H1 (cell line): ENCODE measurements around the gene DIP2B. TPM values are rescaled to one million over a fixed set of nuclear protein-coding genes. Genes with fewer than 3 reads are reported as not detected.

Experiments
- CTCF ChIA-PET: fragments of 300-600 bp; sonication (Branson Sonifier 250); formaldehyde crosslinking; loops from one replicate; lab custom pipeline; 2021; ENCODE audit not compliant: partially characterized antibody; lab: Charles Lee
- POLR2A ChIA-PET: fragments of 300-600 bp; sonication (Branson Sonifier 250); formaldehyde crosslinking; loops from one replicate; lab custom pipeline; 2021; ENCODE audit warnings: inconsistent platforms; ENCODE audit not compliant: partially characterized antibody; lab: Charles Lee
- DNase-seq, 2 experiments: peaks; one replicate each; pipeline versions ENCODE4 v3.0.0 to v3.0.0-alpha.2; 2010 to 2022; ENCODE audit warnings: low spot score in 2 of 2, low read depth in 1 of 2, mixed read lengths in 1 of 2
- FAIRE-seq: peaks from 2 replicates; lab custom pipeline; 2011; peaks lifted over from hg19 to GRCh38; lab: Jason Lieb, UNC
- H2AFZ ChIP-seq: 2 replicates; pipeline ENCODE4 v1.8.1; 2012; ENCODE audit warnings: low read length, inconsistent platforms
- H2AK5ac ChIP-seq: 2 replicates; pipeline ENCODE4 v1.6.1; 2013; ENCODE audit warnings: low read depth, low read length
- H2BK120ac ChIP-seq: replicated peaks from 2 replicates; pipeline ENCODE3; 2013; ENCODE audit warnings: low read depth, low read length, inconsistent platforms
- H2BK12ac ChIP-seq: 2 replicates; pipeline ENCODE4 v1.6.1; 2013; ENCODE audit warnings: low read depth, low read length
- H2BK15ac ChIP-seq: 2 replicates; pipeline ENCODE4 v1.6.1; 2013; ENCODE audit warnings: low read length
- H2BK20ac ChIP-seq: 2 replicates; pipeline ENCODE4 v1.6.1; 2013; ENCODE audit warnings: low read length
- H2BK5ac ChIP-seq: 2 replicates; pipeline ENCODE4 v1.6.1; 2013; ENCODE audit warnings: low read depth, low read length
- H3K14ac ChIP-seq: 2 replicates; pipeline ENCODE4 v1.6.1; 2013; ENCODE audit warnings: inconsistent platforms; ENCODE audit not compliant: insufficient read length
- H3K18ac ChIP-seq: 2 replicates; pipeline ENCODE4 v1.6.1; 2013; ENCODE audit warnings: low read length; ENCODE audit errors: extremely low read depth
- H3K23ac ChIP-seq: 2 replicates; pipeline ENCODE4 v1.6.1; 2013; ENCODE audit warnings: inconsistent platforms; ENCODE audit not compliant: insufficient read length
- H3K23me2 ChIP-seq: 2 replicates; pipeline ENCODE4 v1.6.1; 2013; ENCODE audit warnings: low read depth, low read length
- H3K27ac ChIP-seq: 2 replicates; pipeline ENCODE4 v1.6.1; 2011; ENCODE audit warnings: low read depth, low read length, inconsistent platforms
- H3K27me3 ChIP-seq, 4 experiments: replicated peaks in 1 of 4; 1 replicate in 1 of 4; 2 replicates in 3 of 4; pipeline versions ENCODE4 v1.6.1 to v1.8.1; 2011 to 2013; ENCODE audit warnings: low read length in 3 of 4, mild to moderate bottlenecking in 3 of 4, inconsistent platforms in 2 of 4, mixed read lengths in 2 of 4, moderate library complexity in 1 of 4; ENCODE audit not compliant: control insufficient read depth in 3 of 4, insufficient read depth in 3 of 4; ENCODE audit errors: extremely low read depth in 1 of 4
- H3K36me3 ChIP-seq, 4 experiments: 2 replicates each; pipeline versions ENCODE4 v1.6.1 to v1.8.1; 2011 to 2013; ENCODE audit warnings: mild to moderate bottlenecking in 4 of 4, low read length in 3 of 4, moderate library complexity in 2 of 4, control low read depth in 1 of 4, inconsistent platforms in 1 of 4; ENCODE audit not compliant: insufficient read depth in 4 of 4, control insufficient read depth in 2 of 4
- H3K4ac ChIP-seq: replicated peaks from 2 replicates; pipeline ENCODE3; 2013; ENCODE audit warnings: low read length, low read depth, mixed read lengths, inconsistent platforms; ENCODE audit not compliant: insufficient read length
- H3K4me1 ChIP-seq, 4 experiments: replicated peaks in 1 of 4; 1 replicate in 1 of 4; 2 replicates in 3 of 4; pipeline versions ENCODE4 v1.6.1 to v1.8.1; 2011 to 2013; ENCODE audit warnings: low read length in 3 of 4, inconsistent platforms in 2 of 4, mixed read lengths in 1 of 4; ENCODE audit not compliant: insufficient read depth in 4 of 4, control insufficient read depth in 3 of 4
- H3K4me2 ChIP-seq, 2 experiments: 2 replicates each; pipeline versions ENCODE4 v1.6.1 to v1.8.1; 2011 to 2013; ENCODE audit warnings: low read depth in 2 of 2, low read length in 2 of 2, control low read depth in 1 of 2, inconsistent platforms in 1 of 2, mild to moderate bottlenecking in 1 of 2; ENCODE audit not compliant: insufficient read depth in 1 of 2
- H3K4me3 ChIP-seq, 4 experiments: fragments of 200-600, 300-600 bp in 1 of 4; sonication (generic), shearing (Covaris generic), sonication (Bioruptor Twin) in 1 of 4; 2 replicates each; pipeline versions ENCODE4 v1.5.1 to v1.8.1; 2011 to 2016; ENCODE audit warnings: low read length in 4 of 4, low read depth in 3 of 4, control low read depth in 2 of 4, inconsistent platforms in 2 of 4, mild to moderate bottlenecking in 2 of 4, mixed read lengths in 1 of 4, moderate library complexity in 1 of 4; ENCODE audit not compliant: insufficient read depth in 2 of 4; ENCODE audit errors: extremely low read depth in 1 of 4
- H3K56ac ChIP-seq: replicated peaks from 2 replicates; pipeline ENCODE3; 2013; ENCODE audit warnings: low read depth, mild to moderate bottlenecking, mixed read lengths, low read length, inconsistent platforms; ENCODE audit not compliant: insufficient read length
- H3K79me1 ChIP-seq: 2 replicates; pipeline ENCODE4 v1.6.1; 2013; ENCODE audit warnings: low read depth, low read length, control low read depth
- H3K79me2 ChIP-seq, 2 experiments: 2 replicates each; pipeline versions ENCODE4 v1.6.1 to v1.8.1; 2012 to 2013; ENCODE audit warnings: low read length in 2 of 2, mild to moderate bottlenecking in 2 of 2, inconsistent platforms in 1 of 2; ENCODE audit not compliant: insufficient read depth in 2 of 2, control insufficient read depth in 1 of 2
- H3K9ac ChIP-seq, 4 experiments: replicated peaks in 1 of 4; 1 replicate in 1 of 4; 2 replicates in 3 of 4; pipeline versions ENCODE4 v1.6.1 to v1.8.1; 2011 to 2013; ENCODE audit warnings: low read depth in 3 of 4, low read length in 3 of 4, control low read depth in 2 of 4, mild to moderate bottlenecking in 2 of 4, moderate library complexity in 2 of 4, inconsistent platforms in 1 of 4; ENCODE audit errors: extremely low read depth in 1 of 4
- H3K9me3 ChIP-seq, 2 experiments: 2 replicates each; pipeline versions ENCODE4 v1.6.1 to v1.8.1; 2012 to 2013; ENCODE audit warnings: mild to moderate bottlenecking in 2 of 2, moderate library complexity in 2 of 2, control low read depth in 1 of 2, inconsistent platforms in 1 of 2, low read depth in 1 of 2, low read length in 1 of 2, mixed read lengths in 1 of 2; ENCODE audit not compliant: insufficient read depth in 2 of 2
- H4K20me1 ChIP-seq, 2 experiments: replicated peaks in 1 of 2; 2 replicates each; pipeline versions ENCODE3 to v1.8.1; 2011 to 2013; ENCODE audit warnings: inconsistent platforms in 2 of 2, low read length in 2 of 2, mild to moderate bottlenecking in 1 of 2; ENCODE audit not compliant: insufficient read depth in 2 of 2, control insufficient read depth in 1 of 2
- H4K5ac ChIP-seq: 2 replicates; pipeline ENCODE4 v1.6.1; 2013; ENCODE audit warnings: low read length, low read depth, mixed read lengths, inconsistent platforms; ENCODE audit not compliant: insufficient read length
- H4K8ac ChIP-seq: 2 replicates; pipeline ENCODE4 v1.8.0; 2013; ENCODE audit warnings: mild to moderate bottlenecking, moderate library complexity, low read length, inconsistent platforms; ENCODE audit not compliant: insufficient read depth; ENCODE audit errors: extremely low read depth
- H4K91ac ChIP-seq: replicated peaks from 2 replicates; pipeline ENCODE3; 2013; ENCODE audit warnings: low read length, mixed read lengths, inconsistent platforms; ENCODE audit not compliant: insufficient read length
- ATF3 ChIP-seq: IDR thresholded peaks from 2 replicates; pipeline ENCODE4 v1.6.1; 2011; ENCODE audit warnings: low read depth, mild to moderate bottlenecking, low read length; ENCODE audit not compliant: insufficient read depth
- BRCA1 ChIP-seq: IDR thresholded peaks from 2 replicates; pipeline ENCODE4 v1.6.1; 2012; ENCODE audit warnings: low read depth, low read length, improper control_type of control experiment
- CEBPB ChIP-seq: IDR thresholded peaks from 2 replicates; pipeline ENCODE4 v1.6.1; 2012; ENCODE audit warnings: low read depth, low read length
- CHD2 ChIP-seq: IDR thresholded peaks from 2 replicates; pipeline ENCODE4 v1.6.1; 2012; ENCODE audit warnings: low read length, improper control_type of control experiment
- CREB1 ChIP-seq: IDR thresholded peaks from 2 replicates; pipeline ENCODE4 v1.6.1; 2012; ENCODE audit warnings: inconsistent platforms
- CTBP2 ChIP-seq: IDR thresholded peaks from 2 replicates; pipeline ENCODE4 v1.7.0; 2011; ENCODE audit warnings: borderline replicate concordance, mild to moderate bottlenecking, moderate library complexity, mixed read lengths, low read length; ENCODE audit not compliant: insufficient read depth, insufficient read length
- GTF2F1 ChIP-seq: IDR thresholded peaks from 2 replicates; pipeline ENCODE4 v1.6.1; 2012; ENCODE audit warnings: low read depth, low read length, improper control_type of control experiment, borderline replicate concordance
- HDAC6 ChIP-seq: IDR thresholded peaks from one replicate; pipeline ENCODE4 v1.7.1; 2012; ENCODE audit warnings: low read depth, mild to moderate bottlenecking, inconsistent platforms, low read length, moderate library complexity
- KDM5A ChIP-seq: fragments of 200-600 bp; IDR thresholded peaks from 2 replicates; pipeline ENCODE4 v1.7.1; 2012; ENCODE audit warnings: mild to moderate bottlenecking, low read length, inconsistent platforms, mixed read lengths
- POLR2A ChIP-seq, 2 experiments: IDR thresholded peaks; 1 replicate in 1 of 2; 2 replicates in 1 of 2; pipeline ENCODE4 v1.6.1; 2011; ENCODE audit warnings: low read depth in 2 of 2, low read length in 2 of 2, mild to moderate bottlenecking in 2 of 2; ENCODE audit errors: control extremely low read depth in 1 of 2
- POLR2AphosphoS5 ChIP-seq: IDR thresholded peaks from 2 replicates; pipeline ENCODE4 v1.6.1; 2011; ENCODE audit warnings: low read depth, low read length
- SIX5 ChIP-seq: IDR thresholded peaks from 2 replicates; pipeline ENCODE4 v1.6.1; 2011; ENCODE audit warnings: mild to moderate bottlenecking, low read depth, low read length
- SP2 ChIP-seq: IDR thresholded peaks from 2 replicates; pipeline ENCODE4 v1.6.1; 2012; ENCODE audit warnings: mild to moderate bottlenecking, low read length, inconsistent platforms
- ZNF274 ChIP-seq: IDR thresholded peaks from 2 replicates; pipeline ENCODE4 v1.7.0; 2012; ENCODE audit warnings: low read length, borderline replicate concordance; ENCODE audit errors: extremely low read depth
- WGBS, 2 experiments: shearing (Covaris generic) in 1 of 2; methylation state at CpG; one replicate each; pipeline versions ENCODE4 v1.1.6 to v1.1.7; 2013 to 2015; ENCODE audit warnings: low lambda C conversion rate in 2 of 2, mixed read lengths in 2 of 2, inconsistent platforms in 1 of 2, low coverage in 1 of 2, missing lambda C conversion rate in 1 of 2; ENCODE audit not compliant: insufficient replicate concordance in 2 of 2, insufficient coverage in 1 of 2, insufficient read length in 1 of 2; ENCODE audit errors: extremely low coverage in 1 of 2, missing lambda C conversion rate in 1 of 2; 5-methylcytosine and 5-hydroxymethylcytosine counted together
- polyA plus RNA-seq, 7 experiments: library from polyadenylated mRNA; depleted of rRNA in 3 of 7; stranded (reverse) in 5 of 7; unstranded in 2 of 7; fragments of >200 nt in 5 of 7; fragments of 200-250 nt in 2 of 7; gene quantifications; 1 replicate in 5 of 7; 2 replicates in 1 of 7; 4 replicates in 1 of 7; pipeline versions ENCODE4 v1.2.1 to v1.2.3, GENCODE V29; 2011 to 2013; ENCODE audit warnings: missing spikeins in 2 of 7, mixed read lengths in 2 of 7
- total RNA-seq: library from RNA; stranded (reverse); fragmentation: NEBNext Ultra II Directional; extraction: Animal tissue kit (Norgen Biotek cat#: 25700); gene quantifications from 2 replicates; pipeline ENCODE4 v1.2.1, GENCODE V29; 2021
- TF ChIP-seq, protein P1 (sequence below): IDR thresholded peaks from 2 replicates; pipeline ENCODE4 v1.6.1; 2012; ENCODE audit warnings: inconsistent platforms

Gene DIP2B
- total and polyA plus RNA-seq, 2 of the 8 experiments (the other 6 are each of a cell fraction or from before 2014, with no cell fraction given) = 11.1 to 29.6 TPM

DNA sequence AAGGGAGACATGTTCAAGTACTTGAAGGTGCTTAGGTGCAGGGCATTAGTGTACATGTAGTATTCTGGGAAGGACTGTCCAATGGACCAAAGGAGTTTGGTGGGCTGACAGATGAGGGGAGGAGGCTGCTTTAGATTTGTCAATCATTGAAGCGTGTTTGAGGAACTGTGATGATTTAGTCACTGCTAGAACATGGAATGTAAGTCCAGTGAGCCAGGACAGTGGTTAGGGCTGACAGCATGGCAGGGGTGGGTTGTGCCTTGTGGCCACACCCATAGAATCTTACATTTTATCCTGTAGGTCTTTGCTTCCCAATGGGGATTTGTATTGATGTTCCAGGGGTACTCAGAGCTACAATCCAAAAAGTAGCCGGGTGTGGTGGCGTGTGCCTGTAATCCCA lies 24.6 kb downstream of the DIP2B start:
- peaks cover 4 to 52% of the 10 kb centered on the region in 2 experiments for H3K79me2 ChIP-seq
- TF ChIP-seq POLR2AphosphoS5 (no peak), SP2 (no peak), ZNF274 (no peak), BRCA1 (no peak), CTBP2 (no peak), SIX5 (no peak), HDAC6 (no peak), GTF2F1 (no peak), POLR2A (IDR thresholded peaks at IDR 0.05; ENCODE audit: control extremely low read depth in 1 of 2, low read depth in 2 of 2, low read length in 2 of 2) (no peak), CEBPB (no peak), CREB1 (no peak), CHD2 (no peak), KDM5A (no peak), ATF3 (no peak)
- TF ChIP-seq, protein P1, sequence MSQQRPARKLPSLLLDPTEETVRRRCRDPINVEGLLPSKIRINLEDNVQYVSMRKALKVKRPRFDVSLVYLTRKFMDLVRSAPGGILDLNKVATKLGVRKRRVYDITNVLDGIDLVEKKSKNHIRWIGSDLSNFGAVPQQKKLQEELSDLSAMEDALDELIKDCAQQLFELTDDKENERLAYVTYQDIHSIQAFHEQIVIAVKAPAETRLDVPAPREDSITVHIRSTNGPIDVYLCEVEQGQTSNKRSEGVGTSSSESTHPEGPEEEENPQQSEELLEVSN = no peak

More for the DNA sequence above, 24.6 kb downstream of the DIP2B start:
- no peak overlapping the region for H4K5ac ChIP-seq
- H3K4me2 ChIP-seq = no peak overlapping the region
- WGBS, 2 experiments = 93% methylated on average over 3 of the region's 3 CpGs; no CpG with 5 or more reads in 1 of the 2 experiments
- no peak overlapping the region for H3K56ac ChIP-seq
- no peak overlapping the region for H3K27ac ChIP-seq
- H2BK120ac ChIP-seq = no peak overlapping the region
- FAIRE-seq (no peak), DNase-seq (no peak)
- H3K23ac ChIP-seq = no peak overlapping the region
- no peak overlapping the region for H2AFZ ChIP-seq
- H3K4me1 ChIP-seq = peaks cover 0 to 8% (median 0%) of the 10 kb centered on the region in 4 experiments; a peak in 3 of 7 replicates
- CTCF ChIA-PET = interaction anchor here (0.6 to 0.9 kb wide), 2 partner anchors 10 to 25 kb away, joined by 3 read pairs; no protein-coding TSS in a partner anchor
- POLR2A ChIA-PET = no interaction called here
- H3K9me3 ChIP-seq = no peaks in the 10 kb centered on the region
- no peak overlapping the region for H3K14ac ChIP-seq
- 0 out of 2 replicates have a peak overlapping the region, but pooled peaks have one; percentile 49 for H2BK15ac ChIP-seq
- no peak overlapping the region for H2AK5ac ChIP-seq
- H3K4ac ChIP-seq = no peak overlapping the region
- peaks cover 14% of the 10 kb centered on the region for H3K79me1 ChIP-seq
- H2BK12ac ChIP-seq = no peak overlapping the region
- no peaks in the 10 kb centered on the region for H3K27me3 ChIP-seq
- H3K36me3 ChIP-seq = no peaks in the 10 kb centered on the region
- 0 out of 2 replicates have a peak overlapping the region, but pooled peaks have one; percentile 26 for H2BK5ac ChIP-seq
- no peak overlapping the region for H3K18ac ChIP-seq
- no peak overlapping the region for H4K91ac ChIP-seq
- H3K4me3 ChIP-seq = no peak overlapping the region
- H4K20me1 ChIP-seq = peaks cover 0 to 3% of the 10 kb centered on the region in 2 experiments
- no peak overlapping the region for H3K9ac ChIP-seq
- no peaks in the 10 kb centered on the region for H3K23me2 ChIP-seq
- no peak overlapping the region for H4K8ac ChIP-seq
- H2BK20ac ChIP-seq = no peak overlapping the region
